SW 1271 (cell line): ENCODE measurements around the gene MTHFD1L.
"Not testable (repeated sequence)": the region's sequence is repeated elsewhere in the genome, so short reads cannot be mapped to it uniquely, and the experiment has no call there.

ENCODE experiments used
- DNase-seq, 2 experiments: peaks; one replicate each; lab custom pipeline; 2025; lab: John Stamatoyannopoulos, UW

The MTHFD1L gene

GRCh38 chr6:151041686-151042085, 176.2 kb downstream of the MTHFD1L start:
- DNase-seq: no peak

GRCh38 chr6:151042911-151043330, 177.4 kb downstream of the MTHFD1L start:
- not testable (repeated sequence) for DNase-seq

- no peak for DNase-seq
Measured at GRCh38 chr6:151043944-151044343, 178.4 kb downstream of the MTHFD1L start.

DNA sequence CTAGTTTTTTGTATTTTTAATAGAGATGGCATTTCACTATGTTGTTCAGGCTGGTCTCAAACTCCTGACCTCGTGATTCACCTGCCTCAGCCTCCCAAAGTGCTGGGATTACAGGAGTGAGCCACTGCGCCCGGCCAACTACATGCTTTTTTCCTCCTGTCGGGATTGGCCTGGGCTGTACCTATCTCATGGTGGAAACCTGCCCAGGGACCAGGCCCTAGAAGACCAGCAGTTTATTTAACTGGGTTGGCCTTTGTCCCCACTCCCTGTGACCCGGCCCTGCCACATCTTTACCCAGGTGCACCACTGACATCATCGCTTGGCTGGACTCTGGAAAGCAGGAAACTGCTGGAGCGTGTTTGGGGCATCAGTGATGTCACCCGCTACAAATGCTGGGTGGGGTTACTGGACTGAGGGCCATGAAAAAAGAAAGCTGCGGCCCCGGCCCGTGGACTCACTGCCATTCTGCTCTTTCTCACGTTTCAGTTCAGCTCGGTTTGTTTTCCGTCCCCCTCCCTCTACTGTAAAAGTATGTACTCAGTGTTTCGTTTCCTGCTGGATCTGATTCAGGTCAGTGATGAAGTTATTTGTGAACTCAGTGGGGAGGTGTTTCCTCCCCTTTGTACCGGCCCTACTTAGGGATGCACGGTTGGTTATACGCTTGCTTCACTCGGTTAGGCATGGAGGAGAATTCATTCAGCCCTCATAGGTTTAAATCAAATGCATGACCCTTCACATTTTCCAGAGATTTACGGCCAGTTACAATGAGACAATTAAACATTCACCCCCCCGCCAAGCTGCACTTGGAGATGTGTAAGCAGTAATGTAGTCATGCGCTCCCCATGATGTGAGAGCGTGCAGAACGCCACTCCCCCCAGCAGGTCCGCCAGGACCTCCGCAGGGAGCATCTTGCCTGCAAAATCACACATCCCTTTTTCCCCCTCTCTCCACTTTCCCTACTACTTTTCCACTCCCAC, 179.3 kb downstream of the MTHFD1L start:
- no peak for DNase-seq

DNA sequence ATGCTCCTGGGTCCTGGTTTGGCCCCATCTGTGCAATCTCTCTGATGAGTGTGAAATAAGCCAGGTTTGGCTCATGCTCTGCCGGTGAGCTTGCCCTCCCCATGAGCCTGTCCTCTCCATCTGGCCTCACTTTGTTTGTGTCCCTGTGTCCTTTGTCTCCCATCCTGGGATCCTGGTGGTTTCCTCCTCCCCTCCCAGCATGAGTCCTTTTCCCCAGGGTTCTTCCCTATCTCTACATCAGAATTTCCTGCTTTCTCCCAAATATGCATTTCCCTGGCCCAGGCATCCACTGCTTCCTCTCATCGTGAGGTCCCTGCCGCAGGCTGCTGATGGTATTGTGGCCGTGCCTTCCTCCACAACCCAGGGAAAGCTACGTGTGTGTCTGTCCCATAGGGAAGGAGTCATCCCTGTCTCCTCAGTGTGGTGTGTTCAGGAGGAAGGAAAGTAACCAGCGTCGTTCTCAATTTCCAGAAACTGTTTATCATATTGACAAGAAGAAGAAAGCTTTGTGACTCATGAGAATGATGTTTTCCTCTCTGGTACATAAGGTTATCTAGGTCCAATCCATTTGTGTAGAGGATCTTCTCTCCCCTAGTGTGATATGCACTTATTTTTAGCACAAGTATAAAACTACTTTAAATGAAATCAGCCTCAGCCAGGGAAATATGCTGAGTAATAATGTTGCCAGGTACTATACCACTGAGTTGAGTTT, 180.2 kb downstream of the MTHFD1L start:
- peak in 1 of 2 experiments; percentile 74 for DNase-seq

DNA sequence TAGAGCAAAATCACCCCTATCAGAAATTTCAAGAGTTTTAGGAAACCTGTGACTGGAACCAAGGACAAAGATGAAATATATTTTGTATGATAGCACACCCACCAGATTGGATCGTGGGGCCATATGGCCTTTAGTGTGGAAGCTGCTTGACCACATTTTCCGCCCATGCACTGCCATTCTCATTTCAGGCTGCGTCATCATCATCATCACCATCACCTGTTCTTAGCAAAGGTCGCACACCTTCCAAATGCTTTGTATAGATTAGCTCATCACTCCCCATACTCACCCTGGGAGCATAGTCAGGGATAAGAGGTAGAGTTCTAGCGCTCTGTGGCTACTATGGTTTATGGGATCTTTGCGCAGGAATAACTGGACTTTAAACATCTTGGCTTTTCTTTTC, 185.7 kb downstream of the MTHFD1L start:
- no peak for DNase-seq

- DNase-seq: no peak
Measured at GRCh38 chr6:151052021-151052646, 186.6 kb downstream of the MTHFD1L start.

DNA sequence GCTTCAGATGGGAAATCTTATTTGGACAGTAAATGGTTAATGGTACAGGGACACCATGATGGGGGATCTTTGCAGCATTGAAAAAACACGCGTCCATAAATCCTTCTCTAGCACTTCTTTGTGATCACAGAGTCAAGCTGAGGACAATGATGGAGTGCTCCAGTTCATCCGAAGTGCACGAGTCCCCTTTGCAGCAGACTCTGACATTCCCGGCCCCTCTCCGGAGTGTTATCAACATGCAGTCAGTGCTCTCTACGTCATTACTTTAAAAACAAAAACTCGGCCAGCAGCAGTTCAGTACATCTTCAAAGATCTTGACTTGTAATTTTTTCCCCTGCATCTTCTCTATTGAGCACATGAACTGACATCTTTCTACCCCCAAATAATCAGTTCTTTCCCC, 188.8 kb downstream of the MTHFD1L start:
- no peak for DNase-seq

- no peak for DNase-seq
Measured at GRCh38 chr6:151056230-151056907, 190.9 kb downstream of the MTHFD1L start.

GRCh38 chr6:151057061-151057460, 191.6 kb downstream of the MTHFD1L start:
- DNase-seq: no peak

GRCh38 chr6:151058021-151058733, 192.7 kb downstream of the MTHFD1L start:
- no peak for DNase-seq

GRCh38 chr6:151059612-151060095, 194.2 kb downstream of the MTHFD1L start:
- DNase-seq: no peak

- DNase-seq: peak; percentile 82 to 94
Measured at GRCh38 chr6:151060096-151060765, 194.7 kb downstream of the MTHFD1L start.

DNA sequence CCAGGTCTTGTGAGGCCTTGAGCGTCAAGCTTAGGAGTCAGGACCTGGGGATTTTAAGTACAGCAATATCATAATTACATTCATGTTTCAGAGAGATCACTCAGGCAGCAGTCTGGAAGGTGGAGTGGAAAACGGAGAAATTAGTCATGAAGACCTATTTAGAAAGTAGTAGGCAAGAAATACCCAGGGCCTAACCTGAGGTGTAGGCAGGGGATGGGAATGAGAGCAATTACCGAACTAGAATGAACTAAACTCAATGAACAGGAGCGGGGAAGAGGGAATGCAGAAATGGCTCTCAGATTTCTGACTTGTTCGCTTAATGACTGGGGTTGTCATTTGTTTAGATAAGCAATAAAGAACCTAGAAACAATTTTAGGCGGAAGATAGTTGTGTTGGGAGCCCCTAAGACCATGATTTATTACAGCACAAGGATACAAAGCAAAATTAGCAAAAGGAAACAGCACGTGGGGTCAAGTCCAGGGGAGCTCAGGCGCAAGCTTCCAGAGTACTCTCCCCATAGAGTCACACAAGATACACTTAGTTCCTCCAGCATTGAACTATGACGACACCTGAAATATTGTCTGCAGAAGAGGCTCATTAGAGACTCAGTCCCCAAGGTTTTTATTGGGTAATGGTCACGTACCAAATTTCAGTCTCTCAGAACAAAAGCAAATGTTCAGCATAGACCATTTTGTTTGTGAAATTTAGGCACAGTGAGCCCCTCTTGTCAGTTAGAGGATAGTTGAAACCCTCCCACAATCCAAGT, 195.4 kb downstream of the MTHFD1L start:
- no peak for DNase-seq

DNA sequence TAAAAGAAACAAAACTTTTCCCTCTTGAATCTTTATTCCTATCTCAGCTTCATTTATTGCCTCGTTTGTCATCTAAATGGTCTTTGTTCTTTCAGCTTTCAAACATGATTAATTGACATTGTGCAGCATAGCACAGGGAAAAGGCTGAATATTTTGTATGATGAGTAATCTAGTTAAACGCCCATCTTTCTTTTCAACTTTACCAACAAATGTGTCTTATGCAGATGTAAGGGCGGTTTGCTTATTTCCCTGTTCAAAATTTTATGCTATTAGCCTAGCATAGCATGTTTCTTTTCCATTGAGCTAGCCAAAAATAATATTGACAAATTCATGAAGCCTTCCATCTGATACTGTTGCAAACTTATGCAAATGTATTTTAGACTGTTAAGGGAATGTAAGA, 197.8 kb downstream of the MTHFD1L start:
- peak in 1 of 2 experiments; percentile 27 for DNase-seq

DNA sequence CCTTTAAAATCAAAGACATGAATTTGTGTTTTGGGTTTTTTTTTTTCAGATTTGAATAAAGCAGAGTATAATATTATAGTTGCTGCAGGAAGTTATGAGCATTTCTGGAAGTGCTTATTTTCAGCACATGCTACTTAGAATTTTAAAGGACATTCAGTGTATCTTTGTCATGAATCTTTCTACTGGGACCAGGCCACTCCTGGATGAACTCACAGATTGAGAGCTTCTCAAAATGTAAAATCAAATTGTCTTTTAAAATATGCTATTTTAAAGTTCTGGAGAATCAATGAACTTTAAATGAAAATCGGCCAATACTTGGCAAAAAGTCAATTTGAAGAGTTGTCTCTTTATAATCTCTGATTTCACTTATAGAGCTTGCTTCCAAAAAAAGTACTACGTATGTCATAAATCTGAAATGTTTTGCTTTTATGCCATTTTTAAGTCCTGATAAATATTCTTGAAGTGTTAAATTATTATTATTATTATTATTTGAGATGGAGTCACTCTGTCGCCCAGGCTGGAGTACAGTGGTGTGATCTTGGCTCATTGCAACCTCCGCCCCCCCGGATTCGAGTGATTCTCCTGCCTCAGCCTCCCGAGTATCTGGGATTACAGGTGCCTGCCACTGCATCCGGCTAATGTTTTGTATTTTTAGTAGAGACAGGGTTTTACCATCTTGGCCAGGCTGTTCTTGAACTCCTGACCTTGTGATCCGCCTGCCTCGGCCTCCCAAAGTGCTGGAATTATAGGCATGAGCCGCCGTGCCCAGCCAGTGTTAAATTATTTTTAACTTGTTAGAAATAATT, 198.5 kb downstream of the MTHFD1L start:
- no peak for DNase-seq

DNA sequence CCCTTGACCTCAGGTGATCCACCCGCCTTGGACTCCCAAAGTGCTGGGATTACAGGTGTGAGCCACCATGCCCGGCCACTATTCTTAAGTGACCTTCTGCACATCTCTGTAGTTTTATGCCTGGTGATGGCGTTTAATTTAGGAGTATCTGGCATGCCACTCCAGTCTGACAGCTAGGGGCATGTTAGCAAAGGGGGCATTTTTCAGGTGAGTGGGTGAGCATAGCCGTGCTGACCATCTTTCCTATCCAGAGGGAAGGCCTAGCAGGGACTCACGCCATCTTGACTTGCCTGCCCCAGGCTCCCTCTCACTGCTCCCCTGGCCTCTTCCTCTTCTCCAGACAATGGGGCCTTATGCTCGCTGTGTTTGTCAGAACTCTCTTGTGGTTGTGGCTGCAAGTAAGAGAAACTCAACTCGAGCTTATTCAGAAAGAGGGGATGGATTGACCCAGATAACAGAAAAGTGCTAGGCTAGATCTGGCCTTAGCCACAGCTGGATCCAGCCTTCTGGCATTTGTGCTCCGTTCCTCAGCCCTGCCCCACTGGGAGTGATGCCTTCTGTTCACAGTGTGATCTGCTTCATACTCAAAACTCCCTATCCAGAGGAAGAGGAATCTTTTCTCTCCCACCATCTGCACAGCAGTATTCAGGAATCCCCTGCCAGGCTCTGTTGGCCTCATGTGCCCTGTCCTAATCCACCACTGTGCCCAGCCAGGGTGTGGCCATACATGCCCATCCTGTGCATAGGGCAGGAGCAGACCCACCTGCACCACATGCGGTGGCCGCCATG, 199.7 kb downstream of the MTHFD1L start:
- DNase-seq: no peak
